Measurements from ENCODE around the gene NPW.

Gene NPW

GRCh38 chr16:2048116-2048543, 28.5 kb downstream of the NPW start:
- no peak for DNase-seq (ENCODE audit: low read depth in 2 of 2)

DNA sequence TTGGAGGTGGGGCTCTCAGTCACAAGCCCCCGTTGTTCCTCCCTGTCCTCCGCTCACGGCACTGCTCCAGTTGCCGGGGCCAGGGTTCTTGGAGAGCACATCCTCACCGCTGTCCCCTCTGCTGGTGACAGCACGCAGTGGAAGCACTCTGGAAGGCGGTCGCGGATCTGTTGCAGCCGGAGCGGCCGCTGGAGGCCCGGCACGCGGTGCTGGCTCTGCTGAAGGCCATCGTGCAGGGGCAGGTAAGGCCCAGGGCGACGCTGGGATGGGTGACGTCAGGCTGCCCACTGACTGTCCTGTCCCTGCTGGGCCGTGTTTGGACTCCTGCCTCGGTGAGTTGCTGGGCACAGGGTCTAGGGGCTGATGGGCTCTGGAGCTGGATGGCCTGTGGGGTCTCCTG, 33.6 kb downstream of the NPW start:
- no peak for DNase-seq (ENCODE audit: low read depth in 2 of 2)

DNA sequence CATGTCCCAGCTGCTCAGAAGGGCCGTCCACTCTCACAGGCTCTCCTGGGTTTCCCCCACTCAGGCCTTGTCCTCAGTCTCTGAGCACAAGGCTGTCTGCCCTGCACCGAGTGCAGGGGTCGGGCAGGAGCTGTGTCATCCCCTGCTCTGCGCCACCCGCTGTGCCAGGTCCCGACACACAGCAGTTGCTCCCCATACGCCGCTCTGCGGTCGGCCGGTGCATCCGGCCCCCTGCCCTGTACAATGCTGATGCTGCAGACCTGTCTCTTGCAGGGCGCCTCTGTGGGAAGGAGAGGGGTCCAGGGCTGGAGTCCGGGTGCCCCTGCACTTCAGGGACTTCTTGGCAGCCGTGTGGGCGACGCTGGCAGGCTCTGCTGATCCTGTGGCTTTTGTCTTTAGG, 34.3 kb downstream of the NPW start:
- no peak for DNase-seq (ENCODE audit: low read depth in 2 of 2)

DNA sequence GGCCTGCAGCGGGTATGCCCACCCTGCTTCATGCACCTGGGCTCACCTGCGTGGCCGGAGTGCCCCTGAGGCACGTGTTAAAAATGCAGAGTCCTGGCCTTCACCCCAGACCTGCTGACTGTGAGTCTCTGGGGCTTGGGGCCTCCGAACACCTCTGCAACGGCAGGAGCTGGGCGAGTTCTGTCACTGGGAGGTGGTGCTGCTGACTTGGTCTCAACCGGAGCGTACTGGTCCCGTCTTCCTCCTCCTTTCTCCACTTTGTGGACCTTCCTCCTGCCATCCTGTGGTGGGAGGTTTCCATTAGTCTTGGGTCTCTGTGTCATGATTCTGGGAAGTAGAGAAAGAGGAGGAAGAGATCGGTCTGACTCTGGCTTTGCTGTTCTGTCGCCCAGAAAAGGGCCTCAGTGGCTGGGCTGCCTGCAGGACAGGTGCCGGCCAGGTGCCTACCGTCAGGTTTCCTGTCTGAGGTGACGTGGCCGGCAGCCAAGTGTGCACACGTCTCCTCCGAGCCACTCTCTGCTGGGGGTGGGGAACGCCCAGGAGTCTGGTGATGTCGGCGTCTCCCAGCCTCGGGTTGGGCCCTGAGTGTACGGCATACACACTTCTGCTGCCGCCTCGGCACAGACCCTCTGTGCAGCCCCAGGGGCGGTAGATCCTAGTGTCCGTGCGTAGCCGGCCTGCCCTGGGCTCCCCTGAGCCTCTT, 35.1 kb downstream of the NPW start:
- no peak for DNase-seq (ENCODE audit: low read depth in 2 of 2)

- DNase-seq (ENCODE audit: low read depth in 2 of 2): no peak
Measured at GRCh38 chr16:2056077-2056476, 36.5 kb downstream of the NPW start.

- no peak for DNase-seq (ENCODE audit: low read depth in 2 of 2)
Measured at GRCh38 chr16:2056681-2057407, 37.3 kb downstream of the NPW start.

- no peak for DNase-seq (ENCODE audit: low read depth in 2 of 2)
Measured at GRCh38 chr16:2057438-2057837, 37.9 kb downstream of the NPW start.

- DNase-seq (ENCODE audit: low read depth in 2 of 2): no peak
Measured at GRCh38 chr16:2058420-2058819, 38.8 kb downstream of the NPW start.

DNA sequence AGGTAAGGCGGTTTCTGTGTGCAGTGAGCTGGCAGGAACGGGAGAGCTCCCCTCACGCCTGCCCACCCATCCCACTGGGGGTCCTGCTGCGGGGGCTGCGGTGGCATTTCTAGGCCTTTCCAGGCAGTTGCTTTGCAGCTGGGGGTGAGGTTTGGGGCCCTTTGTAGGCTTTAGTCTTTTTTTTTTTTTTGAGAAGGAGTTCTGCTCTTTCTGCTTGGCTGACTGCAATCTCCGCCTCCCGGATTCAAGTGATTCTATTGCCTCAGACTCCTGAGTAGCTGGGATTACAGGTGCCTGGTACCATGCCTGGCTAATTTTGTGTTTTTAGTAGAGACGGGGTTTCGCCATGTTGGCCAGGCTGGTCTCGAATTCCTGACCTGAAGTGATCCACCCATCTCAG, 39.3 kb downstream of the NPW start:
- DNase-seq (ENCODE audit: low read depth in 2 of 2): no peak

DNA sequence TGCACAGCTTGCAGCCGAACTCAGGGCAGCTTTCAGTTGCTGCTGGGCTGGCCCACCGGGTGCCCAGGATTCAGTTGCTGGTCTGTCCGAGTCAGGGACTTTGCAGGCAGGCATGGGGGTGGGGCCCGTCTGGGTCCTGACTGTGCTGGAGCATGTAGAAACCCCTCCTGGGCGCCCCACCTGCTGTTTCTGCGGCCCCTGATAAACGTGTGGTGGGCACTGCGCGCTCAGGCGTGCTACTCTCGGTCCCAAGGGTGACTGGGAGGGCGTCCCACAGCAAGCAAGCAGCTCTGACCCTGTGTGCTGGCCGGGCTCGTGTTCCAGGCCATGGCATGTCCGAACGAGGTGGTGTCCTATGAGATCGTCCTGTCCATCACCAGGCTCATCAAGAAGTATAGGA, 40.8 kb downstream of the NPW start:
- DNase-seq (ENCODE audit: low read depth in 2 of 2): no peak

- no peak for DNase-seq (ENCODE audit: low read depth in 2 of 2)
Measured at GRCh38 chr16:2061023-2061422, 41.4 kb downstream of the NPW start.

- DNase-seq (ENCODE audit: low read depth in 2 of 2): no peak
Measured at GRCh38 chr16:2061526-2061925, 41.9 kb downstream of the NPW start.

- no peak for DNase-seq (ENCODE audit: low read depth in 2 of 2)
Measured at GRCh38 chr16:2062801-2063200, 43.2 kb downstream of the NPW start.

- no peak for DNase-seq (ENCODE audit: low read depth in 2 of 2)
Measured at GRCh38 chr16:2063861-2064260, 44.3 kb downstream of the NPW start.

DNA sequence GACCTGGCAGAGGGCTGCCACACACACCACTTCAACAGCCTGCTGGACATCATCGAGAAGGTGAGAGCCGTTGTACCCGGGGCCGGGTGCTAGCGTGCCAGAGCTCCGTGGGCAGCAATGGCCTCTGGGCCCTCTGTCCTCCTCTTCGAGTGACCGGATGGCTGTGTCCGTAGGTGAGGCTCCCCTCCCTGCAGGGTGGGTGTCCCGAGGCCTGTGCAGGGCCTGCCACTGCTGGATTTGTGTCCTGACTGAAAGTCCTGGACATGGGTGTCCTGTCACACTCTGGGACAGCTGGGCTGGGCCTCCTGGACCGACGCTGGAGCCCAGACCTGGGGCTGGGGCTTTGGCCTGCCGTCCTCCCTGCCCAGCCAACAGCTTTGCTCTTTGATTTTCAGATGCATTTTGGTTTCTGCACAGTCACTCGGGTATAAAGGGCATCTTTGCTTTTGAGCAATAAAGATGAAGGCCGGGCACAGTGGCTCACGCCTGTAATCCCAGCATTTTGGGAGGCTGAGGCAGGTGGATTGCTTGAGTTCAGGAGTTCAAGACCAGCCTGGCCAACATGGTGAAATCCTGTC, 44.9 kb downstream of the NPW start:
- DNase-seq (ENCODE audit: low read depth in 2 of 2): no peak

- no peak for DNase-seq (ENCODE audit: low read depth in 2 of 2)
Measured at GRCh38 chr16:2066139-2066538, 46.6 kb downstream of the NPW start.

Measured in stimulated activated CD8-positive, alpha-beta memory T cell treated with anti-CD3 and anti-CD28 coated beads, Interleukin-15, amount 100 ng/mL, for 4 hours (primary cell).